Activated CD8-positive, alpha-beta memory T cell treated with anti-CD3 and anti-CD28 coated beads for 1 hour (primary cell): ENCODE results near the gene VWF.

Experiments used
- DNase-seq, 2 donors: peaks; one replicate each; pipeline ENCODE4 v3.0.0-alpha.2; 2020; ENCODE audit warnings: low read depth in 1 of 2; ENCODE audit errors: extremely low read depth in 1 of 2

VWF gene

GRCh38 chr12:5923043-5923605, 201.3 kb downstream of the VWF start:
- no peak for DNase-seq

GRCh38 chr12:5921966-5922899, 202.2 kb downstream of the VWF start:
- no peak for DNase-seq

GRCh38 chr12:5921027-5921909, 203.2 kb downstream of the VWF start:
- DNase-seq, result no peak

- no peak for DNase-seq
These were observed 207.6 kb downstream of the VWF start for GRCh38 chr12:5916785-5917290.

GRCh38 chr12:5915511-5915910, 209.0 kb downstream of the VWF start:
- DNase-seq, result no peak

- no peak for DNase-seq
These were observed 209.9 kb downstream of the VWF start for GRCh38 chr12:5914387-5915149.

GRCh38 chr12:5913387-5913786, 211.1 kb downstream of the VWF start:
- no peak for DNase-seq

GRCh38 chr12:5912437-5913334, 211.8 kb downstream of the VWF start:
- no peak for DNase-seq

GRCh38 chr12:5912011-5912410, 212.5 kb downstream of the VWF start:
- no peak for DNase-seq

- DNase-seq, result no peak
These were observed 213.5 kb downstream of the VWF start for GRCh38 chr12:5910790-5911548.

GRCh38 chr12:5909560-5909959, 214.9 kb downstream of the VWF start:
- no peak for DNase-seq

- DNase-seq, result no peak
These were observed 216.2 kb downstream of the VWF start for GRCh38 chr12:5908251-5908650.

GRCh38 chr12:5907807-5908206, 216.7 kb downstream of the VWF start:
- DNase-seq, result no peak

- no peak for DNase-seq
These were observed 218.7 kb downstream of the VWF start for GRCh38 chr12:5905757-5906156.

GRCh38 chr12:5904969-5905368, 219.5 kb downstream of the VWF start:
- no peak for DNase-seq

GRCh38 chr12:5904441-5904840, 220.0 kb downstream of the VWF start:
- DNase-seq, result no peak

- no peak for DNase-seq
These were observed 221.7 kb downstream of the VWF start for GRCh38 chr12:5902736-5903135.

GRCh38 chr12:5901416-5901815, 223.1 kb downstream of the VWF start:
- DNase-seq, result no peak
